Measurements from ENCODE around the gene NAXD.

- no peak for TF ChIP-seq ARNT (IDR thresholded peaks at IDR 0.05)
- TF ChIP-seq PKNOX1 (IDR thresholded peaks at IDR 0.05): no peak
- TF ChIP-seq FOXM1 (IDR thresholded peaks at IDR 0.05; ENCODE audit: borderline replicate concordance): no peak
Observed at GRCh38 chr13:110652231-110652730, 36.9 kb downstream of the NAXD start.
